Measurements from ENCODE around the gene NUTF2. TPM values are rescaled to one million over a fixed set of nuclear protein-coding genes. Genes with fewer than 3 reads are reported as not detected.
"Not testable (repeated sequence)": the region's sequence is repeated elsewhere in the genome, so short reads cannot be mapped to it uniquely, and the experiment has no call there.

NUTF2 gene
- total RNA-seq, 1 donor from 2014 or later: 230 TPM

GRCh38 chr16:67864044-67864443 lies 17.3 kb downstream of the NUTF2 start:
- not testable (repeated sequence) for DNase-seq (ENCODE audit: low read depth, low spot score)

- no peak for DNase-seq (ENCODE audit: low read depth, low spot score)
These were observed 17.9 kb downstream of the NUTF2 start for GRCh38 chr16:67864594-67864993.

- DNase-seq (ENCODE audit: low read depth, low spot score): no peak
These were observed 18.6 kb downstream of the NUTF2 start for GRCh38 chr16:67865318-67865717.

- no peak for DNase-seq (ENCODE audit: low read depth, low spot score)
These were observed 21.6 kb downstream of the NUTF2 start for GRCh38 chr16:67868290-67868689.

GRCh38 chr16:67869653-67870052 lies 22.9 kb downstream of the NUTF2 start:
- no peak for DNase-seq (ENCODE audit: low read depth, low spot score)

GRCh38 chr16:67871256-67871655 lies 24.5 kb downstream of the NUTF2 start:
- no peak for DNase-seq (ENCODE audit: low read depth, low spot score)

- DNase-seq (ENCODE audit: low read depth, low spot score): no peak
These were observed 25.4 kb downstream of the NUTF2 start for GRCh38 chr16:67872131-67872630.

GRCh38 chr16:67872631-67873434 lies 26.1 kb downstream of the NUTF2 start, which contains the start of gene EDC4:
Gene EDC4 (plus strand): TSS chr16:67873052. CDS start chr16:67873262, 210 bp downstream.
- DNase-seq (ENCODE audit: low read depth, low spot score): no peak

GRCh38 chr16:67873435-67874370 lies 27.0 kb downstream of the NUTF2 start:
- no peak for DNase-seq (ENCODE audit: low read depth, low spot score)

- DNase-seq (ENCODE audit: low read depth, low spot score): no peak
These were observed 27.6 kb downstream of the NUTF2 start for GRCh38 chr16:67874372-67874771.

- DNase-seq (ENCODE audit: low read depth, low spot score): no peak
These were observed 30.3 kb downstream of the NUTF2 start for GRCh38 chr16:67877064-67877463.

GRCh38 chr16:67878232-67878631 lies 31.5 kb downstream of the NUTF2 start:
- no peak for DNase-seq (ENCODE audit: low read depth, low spot score)

- no peak for DNase-seq (ENCODE audit: low read depth, low spot score)
These were observed 32.1 kb downstream of the NUTF2 start for GRCh38 chr16:67878846-67879245.

- DNase-seq (ENCODE audit: low read depth, low spot score): no peak
These were observed 32.7 kb downstream of the NUTF2 start for GRCh38 chr16:67879462-67879861.

- no peak for DNase-seq (ENCODE audit: low read depth, low spot score)
These were observed 33.2 kb downstream of the NUTF2 start for GRCh38 chr16:67879936-67880335.

GRCh38 chr16:67880584-67880983 lies 33.9 kb downstream of the NUTF2 start:
- no peak for DNase-seq (ENCODE audit: low read depth, low spot score)

GRCh38 chr16:67881621-67882161 lies 35.0 kb downstream of the NUTF2 start:
- no peak for DNase-seq (ENCODE audit: low read depth, low spot score)

GRCh38 chr16:67882374-67883145 lies 35.8 kb downstream of the NUTF2 start:
- DNase-seq (ENCODE audit: low read depth, low spot score): no peak

GRCh38 chr16:67883146-67883871 lies 36.6 kb downstream of the NUTF2 start:
- DNase-seq (ENCODE audit: low read depth, low spot score): no peak

GRCh38 chr16:67883872-67884261 lies 37.1 kb downstream of the NUTF2 start:
- DNase-seq (ENCODE audit: low read depth, low spot score): no peak
